Esophagus muscularis mucosa (tissue), 4 donors: Measurements from ENCODE around the gene SLC23A3. TPM values are rescaled to one million over a fixed set of nuclear protein-coding genes. Genes with fewer than 3 reads are reported as not detected.

Experiments used
- DNase-seq: peaks from one replicate; pipeline ENCODE4 v3.0.0-alpha.2; 2017; ENCODE audit errors: extremely low spot score
- H3K27ac ChIP-seq, 4 donors: fragments of 200-600 bp; sonication (generic); replicated peaks in 1 of 4; 1 replicate in 3 of 4; 2 replicates in 1 of 4; pipeline ENCODE4 v1.5.1; 2016 to 2019; ENCODE audit warnings: mild to moderate bottlenecking in 1 of 4
- H3K27me3 ChIP-seq, 4 donors: fragments of 200-600 bp; sonication (generic); one replicate each; pipeline versions ENCODE4 v1.5.1 to v1.6.0; 2016 to 2019
- H3K36me3 ChIP-seq, 4 donors: fragments of 200-600 bp; sonication (generic); one replicate each; pipeline ENCODE4 v1.5.1; 2016 to 2019
- H3K4me1 ChIP-seq, 4 donors: fragments of 200-600 bp; sonication (generic); one replicate each; pipeline ENCODE4 v1.5.1; 2016 to 2019
- H3K4me3 ChIP-seq, 4 donors: fragments of 200-600 bp; sonication (generic); 1 replicate in 2 of 4; 2 replicates in 2 of 4; pipeline ENCODE4 v1.5.1; 2016 to 2019; ENCODE audit warnings: mild to moderate bottlenecking in 4 of 4, moderate library complexity in 1 of 4
- H3K9me3 ChIP-seq, 4 donors: fragments of 200-600 bp; sonication (generic); 1 replicate in 3 of 4; 2 replicates in 1 of 4; pipeline ENCODE4 v1.5.1; 2016 to 2019
- CTCF ChIP-seq, 3 experiments: fragments of 200-600 bp in 2 of 3; fragments of 450-650 bp in 1 of 3; sonication (generic) in 2 of 3; IDR thresholded peaks; one replicate each; pipeline ENCODE4 v1.5.1; 2017 to 2019; ENCODE audit warnings: antibody characterized with exemption in 3 of 3, mild to moderate bottlenecking in 2 of 3, moderate library complexity in 1 of 3
- EP300 ChIP-seq: sonication (generic); formaldehyde crosslinking; IDR thresholded peaks from one replicate; pipeline ENCODE4 v1.6.1; 2017; ENCODE audit warnings: antibody characterized with exemption
- POLR2A ChIP-seq: fragments of 450-650 bp; IDR thresholded peaks from one replicate; pipeline ENCODE4 v1.6.1; 2017; ENCODE audit warnings: antibody characterized with exemption, moderate library complexity, mild to moderate bottlenecking, low read depth
- POLR2AphosphoS5 ChIP-seq, 2 donors: sonication (generic); formaldehyde crosslinking; IDR thresholded peaks; one replicate each; pipeline ENCODE4 v1.6.1; 2017; ENCODE audit warnings: antibody characterized with exemption in 2 of 2
- WGBS: methylation state at CpG from one replicate; pipeline ENCODE4 v1.1.5; 2018; 5-methylcytosine and 5-hydroxymethylcytosine counted together
- intact Hi-C: fragments of 100-400 bp; cut with DNase I; formaldehyde crosslinking; loops from one replicate; pipeline ENCODE4 v1.15.1; 2023
- total RNA-seq, 4 donors: library from RNA; depleted of rRNA; stranded (reverse); fragments of >200 nt; gene quantifications; one replicate each; pipeline versions ENCODE4 v1.1.0 to v1.2.1, GENCODE V29; 2016

Gene SLC23A3
- total RNA-seq, 4 donors from 2014 or later, result 0.23 to 0.58 (median 0.37) TPM

GRCh38 chr2:219209236-219210195 lies 39.7 kb upstream of the SLC23A3 start:
- H3K9me3 ChIP-seq, result no peaks in the 10 kb centered on the region
- no peak overlapping the region for H3K4me3 ChIP-seq
- peak; percentile 66 for DNase-seq
- H3K27ac ChIP-seq, result peak overlapping the region in 1 of 4 donors; percentile 94
- H3K4me1 ChIP-seq, result peaks cover 17 to 24% (median 23%) of the 10 kb centered on the region in 4 donors
- intact Hi-C loops, result loop anchor here (5.0 kb wide), 1 partner anchor 47 kb away; the partner anchor contains the start of gene NHEJ1
- peaks cover 0 to 2% (median 0%) of the 10 kb centered on the region in 4 donors for H3K27me3 ChIP-seq
- 80% methylated on average over 16 of the region's 18 CpGs for WGBS
- TF ChIP-seq CTCF (IDR thresholded peaks at IDR 0.05) (no peak), POLR2AphosphoS5 (IDR thresholded peaks at IDR 0.05) (no peak), POLR2A (no peak), EP300 (no peak)
- peaks cover 13 to 65% (median 61%) of the 10 kb centered on the region in 4 donors for H3K36me3 ChIP-seq

- intact Hi-C loops, result loop anchor here (2.0 to 5.0 kb wide), 2 partner anchors 29 to 46 kb away; partner anchors contain the start of genes NHEJ1 and RETREG2
- Histone ChIP-seq H3K27ac (peak overlapping the region; percentile 90 to 99 (median 96)), H3K27me3 (peaks cover 0 to 2% (median 0%) of the 10 kb centered on the region in 4 donors), H3K4me3 (peak overlapping the region in 3 of 4 donors; percentile 76 to 97 (median 81)), H3K9me3 (no peaks in the 10 kb centered on the region), H3K36me3 (peaks cover 4 to 51% (median 47%) of the 10 kb centered on the region in 4 donors), H3K4me1 (peaks cover 17 to 24% (median 23%) of the 10 kb centered on the region in 4 donors)
- no peak for TF ChIP-seq CTCF (IDR thresholded peaks at IDR 0.05)
- TF ChIP-seq EP300, result no peak
- no peak for TF ChIP-seq POLR2AphosphoS5 (IDR thresholded peaks at IDR 0.05)
- TF ChIP-seq POLR2A, result no peak
- DNase-seq, result peak; percentile 87
- WGBS, result 58% methylated on average over 17 of the region's 17 CpGs
Observed at GRCh38 chr2:219207884-219208740, 38.3 kb upstream of the SLC23A3 start.

GRCh38 chr2:219207134-219207883 lies 37.5 kb upstream of the SLC23A3 start:
- Histone ChIP-seq H3K9me3 (no peaks in the 10 kb centered on the region), H3K4me3 (peak overlapping the region; percentile 71 to 97 (median 78)), H3K27ac (peak overlapping the region; percentile 90 to 99 (median 96)), H3K36me3 (peaks cover 0 to 43% (median 39%) of the 10 kb centered on the region in 4 donors), H3K27me3 (peaks cover 0 to 2% (median 0%) of the 10 kb centered on the region in 4 donors), H3K4me1 (peaks cover 17 to 24% (median 23%) of the 10 kb centered on the region in 4 donors)
- intact Hi-C loops, result loop anchor here (2.0 to 5.0 kb wide), 2 partner anchors 29 to 45 kb away; partner anchors contain the start of genes NHEJ1 and RETREG2
- no peak for TF ChIP-seq POLR2AphosphoS5 (IDR thresholded peaks at IDR 0.05)
- TF ChIP-seq EP300, result peak; percentile 5
- 17% methylated on average over 16 of the region's 22 CpGs for WGBS
- DNase-seq, result peak; percentile 62

GRCh38 chr2:219206328-219207133 lies 36.7 kb upstream of the SLC23A3 start, which contains the start of gene ZFAND2B:
Gene ZFAND2B (plus strand): TSS chr2:219206782. CDS start chr2:219206988, 206 bp downstream.
- DNase-seq, result peak; percentile 97
- WGBS, result under 1% methylated on average over 18 of the region's 76 CpGs

More at GRCh38 chr2:219206328-219207133, 36.7 kb upstream of the SLC23A3 start, which contains the start of gene ZFAND2B:
- Histone ChIP-seq H3K27ac (peak within 1 kb of the TSS; percentile 90 to 99 (median 96)), H3K27me3 (peaks cover 0 to 2% (median 0%) of the 10 kb centered on the region in 4 donors), H3K36me3 (peaks cover 0 to 35% (median 34%) of the 10 kb centered on the region in 4 donors), H3K9me3 (no peaks in the 10 kb centered on the region), H3K4me1 (peaks cover 17 to 24% (median 23%) of the 10 kb centered on the region in 4 donors), H3K4me3 (peak within 1 kb of the TSS; percentile 71 to 97 (median 78))
- TF ChIP-seq EP300 (no peak), POLR2A (peak; percentile 78), POLR2AphosphoS5 (IDR thresholded peaks at IDR 0.05) (peak; percentile 99 to 100), CTCF (IDR thresholded peaks at IDR 0.05) (peak in 2 of 3 experiments; percentile 22 to 31)
- intact Hi-C loops, result loop anchor here (2.0 to 5.0 kb wide), 2 partner anchors 28 to 44 kb away; partner anchors contain the start of genes NHEJ1 and RETREG2
